HG03103 (cell line): ENCODE measurements around the gene PGPEP1.

ENCODE experiments used
- ATAC-seq: cut with Tn5 transposase; IDR thresholded peaks from one replicate; pipeline ENCODE4 v1.9.1; 2021; ENCODE audit warnings: low read depth; ENCODE audit not compliant: unreplicated experiment

PGPEP1 gene

DNA sequence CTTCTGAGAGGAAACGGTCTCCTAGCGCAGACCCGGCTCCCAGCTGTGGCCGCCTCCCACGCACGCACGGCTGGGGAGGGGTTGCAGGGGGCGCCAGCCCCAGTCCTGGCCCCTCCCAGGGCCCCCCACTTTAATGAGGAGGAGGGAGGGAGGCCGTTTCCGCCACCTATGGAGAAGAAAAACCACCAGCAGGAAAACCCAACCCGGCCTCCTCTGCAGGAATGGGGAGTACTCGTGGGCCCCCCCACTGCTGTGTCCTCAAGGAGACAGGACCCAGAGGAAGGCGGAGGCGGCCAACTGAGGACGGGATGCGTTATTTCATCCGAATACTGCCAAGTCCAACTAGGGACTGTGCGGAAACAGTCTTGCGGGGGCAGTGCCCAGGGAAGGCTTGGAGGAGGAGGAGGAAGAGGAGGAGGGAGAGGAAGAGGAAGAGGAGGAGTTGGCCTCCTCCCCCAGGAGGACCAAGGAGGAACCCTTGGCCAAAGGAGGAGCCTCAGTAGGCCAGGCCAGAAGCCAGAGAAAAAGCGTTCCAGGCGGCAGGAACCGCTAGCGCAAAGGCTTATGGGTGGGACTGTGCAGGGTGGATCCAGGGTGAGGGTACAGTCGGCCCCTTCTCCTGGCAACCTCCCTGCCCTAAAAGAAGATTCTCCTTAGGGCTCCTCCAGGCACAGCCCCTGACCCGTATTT is 74.9 kb downstream of the PGPEP1 start:
- ATAC-seq, result no peak

DNA sequence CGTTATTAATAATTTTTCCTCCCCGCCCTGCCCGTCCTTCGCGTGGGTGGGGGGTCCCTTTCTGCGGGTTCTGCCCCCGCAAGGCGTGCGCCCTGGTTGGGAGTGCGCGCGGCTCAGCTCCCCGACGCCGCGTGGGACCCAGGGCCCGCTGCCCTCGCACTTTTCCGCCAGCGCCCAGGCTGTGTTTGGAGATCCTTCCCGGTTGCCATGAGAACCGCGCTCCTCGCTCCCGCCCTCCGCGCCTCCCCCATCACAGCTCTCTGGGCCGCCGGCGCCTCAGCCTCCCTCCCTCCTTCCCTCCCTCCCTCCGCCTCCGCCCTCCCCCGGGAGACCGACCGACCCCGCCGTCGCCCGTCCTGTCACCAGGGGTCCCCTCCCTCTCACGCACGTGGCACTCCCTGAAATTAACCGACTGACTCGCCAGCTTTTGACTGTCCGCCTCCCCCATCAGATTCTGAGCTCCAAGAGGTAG is 76.4 kb downstream of the PGPEP1 start:
- no peak for ATAC-seq

DNA sequence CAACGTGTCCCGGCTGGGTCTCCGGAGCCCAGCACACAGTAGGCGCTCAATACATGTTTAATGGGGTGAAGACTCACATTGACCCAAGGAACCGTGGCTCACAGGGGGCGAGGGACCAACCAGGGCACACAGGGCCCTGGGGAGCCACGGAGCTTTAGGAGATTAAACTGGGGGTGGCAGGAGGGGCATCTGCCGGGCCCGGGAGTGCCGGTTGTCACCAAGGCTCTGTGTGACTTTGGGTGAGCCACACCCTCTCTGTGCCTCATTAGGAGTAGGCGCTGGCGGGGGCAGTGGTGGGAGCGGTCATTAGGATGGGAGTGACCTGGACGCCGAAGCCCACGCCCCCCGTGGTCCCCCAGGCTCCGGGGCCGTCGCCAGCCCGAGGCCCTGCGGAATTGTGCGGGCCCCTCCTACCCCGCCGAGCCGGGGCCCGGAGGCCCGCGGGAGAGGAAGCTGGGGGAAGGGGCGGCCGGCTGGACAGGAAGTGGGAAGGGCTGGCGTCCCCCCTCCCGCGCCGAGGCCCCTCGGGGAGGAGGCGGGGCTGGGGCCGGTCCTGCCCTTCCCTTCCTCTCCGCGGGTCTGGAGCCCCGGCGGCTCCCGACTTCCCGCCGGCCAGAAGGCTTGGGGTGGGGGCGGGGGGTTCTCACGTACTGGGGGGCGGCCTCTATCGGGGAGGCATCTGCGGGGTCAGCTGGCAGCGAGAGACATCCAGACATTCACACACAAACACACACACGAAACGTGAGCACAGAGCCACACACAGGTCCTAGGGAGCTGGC is 77.0 kb downstream of the PGPEP1 start:
- ATAC-seq, result no peak

DNA sequence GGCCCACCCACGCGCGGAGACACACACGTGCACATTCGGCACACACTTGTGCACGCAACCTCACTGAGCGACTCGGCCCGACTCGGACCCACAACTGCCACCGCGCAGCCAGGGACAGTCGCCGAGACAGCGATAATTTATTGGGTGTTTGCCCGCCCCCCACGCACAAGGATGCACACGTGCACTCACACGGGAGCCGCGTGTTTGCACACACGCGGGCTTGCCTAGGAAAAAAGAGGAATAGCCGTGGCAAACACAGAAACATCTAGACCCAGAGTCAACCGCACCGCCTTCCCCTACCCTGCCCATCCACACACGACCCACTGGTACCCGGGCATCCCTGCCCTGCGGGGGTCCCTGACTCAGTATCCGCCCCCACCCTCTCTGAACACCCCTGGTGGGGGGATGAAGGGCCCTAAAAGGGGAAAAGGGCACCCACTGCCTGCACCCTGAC is 77.7 kb downstream of the PGPEP1 start:
- no peak for ATAC-seq

DNA sequence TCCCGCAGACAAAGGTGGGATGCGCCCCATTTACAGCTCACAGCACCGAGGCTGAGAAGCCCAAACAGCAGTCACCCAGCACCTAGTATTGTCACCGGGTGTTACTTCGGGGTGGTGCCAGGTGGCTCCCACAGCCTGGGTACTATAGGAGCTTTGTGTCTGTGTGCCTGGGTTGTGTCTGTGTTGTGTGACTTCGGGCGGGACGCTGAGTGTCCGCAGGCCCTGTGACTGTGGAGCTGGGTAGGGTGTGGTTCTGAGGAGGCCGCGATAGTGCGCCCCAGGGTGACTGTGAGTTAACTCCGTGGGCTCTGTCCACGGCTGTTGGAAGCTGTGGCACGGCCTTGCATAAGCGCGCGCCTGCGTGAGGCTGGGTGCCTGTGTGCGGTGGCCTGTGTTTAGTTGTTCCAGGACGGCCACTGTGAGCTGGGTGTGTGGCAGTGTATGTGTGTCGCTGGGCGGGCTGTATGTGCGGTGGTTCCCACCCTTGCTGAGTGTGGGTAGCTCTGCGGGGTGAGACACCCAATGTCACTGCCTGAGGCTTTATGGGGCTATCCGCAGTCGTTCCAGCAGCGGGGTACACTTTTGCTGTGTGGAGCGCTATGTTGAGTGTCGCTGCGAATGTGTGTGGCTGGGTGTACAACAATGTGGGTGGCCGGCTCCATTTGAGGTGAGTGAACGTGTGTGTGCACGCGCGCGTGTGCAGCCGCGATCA is 78.2 kb downstream of the PGPEP1 start:
- peak; percentile 10 for ATAC-seq

DNA sequence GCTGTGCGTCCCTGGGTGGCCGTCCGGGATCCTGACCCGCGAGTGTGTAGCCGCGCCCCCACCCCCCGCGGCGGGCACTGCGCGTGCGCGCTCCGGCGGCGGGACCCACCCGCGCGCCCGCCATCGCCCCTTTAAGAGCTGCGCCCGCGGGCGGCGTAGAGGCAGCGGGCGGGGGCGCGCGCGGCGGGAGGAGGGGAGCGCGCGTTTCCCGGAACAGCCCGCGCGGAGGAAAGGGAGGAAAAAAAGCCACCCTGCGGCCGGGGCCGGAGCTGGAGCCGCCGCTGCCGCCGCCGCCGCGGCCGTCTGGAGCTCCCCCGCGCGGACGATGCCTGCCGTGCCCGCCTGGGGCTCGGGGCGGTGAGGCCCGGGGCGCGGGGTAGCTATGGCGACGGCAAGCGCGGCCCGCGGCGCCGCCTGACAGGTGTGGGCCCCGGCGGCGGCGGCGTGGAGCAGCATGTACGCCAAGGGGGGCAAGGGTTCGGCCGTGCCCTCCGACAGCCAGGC is 78.8 kb downstream of the PGPEP1 start, which contains the start of gene SSBP4:
Gene SSBP4, plus strand, starts transcription at position 204 of the 504 bp plus-strand sequence. Its CDS starts 251 bp downstream, at position 455.
- peak; percentile 37 for ATAC-seq
